Measurements from ENCODE around the gene RTTN.

DNA sequence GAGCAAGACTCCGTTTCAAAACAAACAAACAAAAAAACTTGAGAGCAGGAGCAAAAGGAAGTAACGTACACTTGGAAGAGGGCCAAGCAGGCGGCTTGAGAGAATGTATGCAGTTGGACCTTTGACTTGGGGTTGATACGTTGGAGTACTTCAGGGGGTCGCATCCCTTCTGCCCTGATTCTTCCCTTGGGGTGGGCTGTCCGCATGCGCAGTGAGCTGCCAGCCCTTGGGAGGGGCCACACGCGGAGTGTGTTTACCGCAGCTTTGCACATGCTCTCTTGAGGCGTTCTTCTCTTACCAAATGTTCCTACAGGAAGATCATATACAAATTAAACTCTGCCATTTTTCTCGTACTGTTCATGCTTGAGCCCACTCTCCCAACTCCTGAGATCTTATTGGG lies 45.3 kb upstream of the RTTN start:
- TF ChIP-seq, protein P1, sequence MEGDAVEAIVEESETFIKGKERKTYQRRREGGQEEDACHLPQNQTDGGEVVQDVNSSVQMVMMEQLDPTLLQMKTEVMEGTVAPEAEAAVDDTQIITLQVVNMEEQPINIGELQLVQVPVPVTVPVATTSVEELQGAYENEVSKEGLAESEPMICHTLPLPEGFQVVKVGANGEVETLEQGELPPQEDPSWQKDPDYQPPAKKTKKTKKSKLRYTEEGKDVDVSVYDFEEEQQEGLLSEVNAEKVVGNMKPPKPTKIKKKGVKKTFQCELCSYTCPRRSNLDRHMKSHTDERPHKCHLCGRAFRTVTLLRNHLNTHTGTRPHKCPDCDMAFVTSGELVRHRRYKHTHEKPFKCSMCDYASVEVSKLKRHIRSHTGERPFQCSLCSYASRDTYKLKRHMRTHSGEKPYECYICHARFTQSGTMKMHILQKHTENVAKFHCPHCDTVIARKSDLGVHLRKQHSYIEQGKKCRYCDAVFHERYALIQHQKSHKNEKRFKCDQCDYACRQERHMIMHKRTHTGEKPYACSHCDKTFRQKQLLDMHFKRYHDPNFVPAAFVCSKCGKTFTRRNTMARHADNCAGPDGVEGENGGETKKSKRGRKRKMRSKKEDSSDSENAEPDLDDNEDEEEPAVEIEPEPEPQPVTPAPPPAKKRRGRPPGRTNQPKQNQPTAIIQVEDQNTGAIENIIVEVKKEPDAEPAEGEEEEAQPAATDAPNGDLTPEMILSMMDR (IDR thresholded peaks at IDR 0.05): no peak
- no peak for TF ChIP-seq POLR2A (IDR thresholded peaks at IDR 0.05)

Data from testis (tissue), 2 donors.